Activated CD8-positive, alpha-beta T cell treated with anti-CD3 and anti-CD28 coated beads for 36 hours (primary cell): ENCODE data around the gene RETREG2. TPM values are rescaled to one million over a fixed set of nuclear protein-coding genes. Genes with fewer than 3 reads are reported as not detected.
A peak's percentile ranks its signal among the peaks of the same experiment; 100 is the strongest.

ENCODE experiments used
- ATAC-seq: fragments of 200-7000 bp; cut with Tn5 transposase; one replicate; pipeline ENCODE4 v1.10.0; 2021; ENCODE audit warnings: mild to moderate bottlenecking, moderate library complexity
- CTCF ChIA-PET: fragments of 350-600 bp; sonication (Branson Sonifier 250); formaldehyde crosslinking; loops from one replicate; lab custom pipeline; 2021; ENCODE audit warnings: antibody characterized with exemption; lab: Charles Lee
- POLR2A ChIA-PET: fragments of 350-600 bp; sonication (Branson Sonifier 250); formaldehyde crosslinking; loops from one replicate; lab custom pipeline; 2021; ENCODE audit warnings: antibody characterized with exemption; lab: Charles Lee
- DNase-seq: peaks from one replicate; pipeline ENCODE4 v3.0.0-alpha.2; 2020
- H3K27ac Mint-ChIP-seq: one replicate; pipeline ENCODE4 v1.8.0; 2021; ENCODE audit warnings: mild to moderate bottlenecking, mixed read lengths
- H3K27me3 Mint-ChIP-seq: one replicate; pipeline ENCODE4 v1.8.0; 2021; ENCODE audit warnings: mixed read lengths
- H3K36me3 Mint-ChIP-seq: one replicate; pipeline ENCODE4 v1.8.0; 2021; ENCODE audit warnings: low read depth, mixed read lengths
- H3K4me1 Mint-ChIP-seq: one replicate; pipeline ENCODE4 v1.8.0; 2021; ENCODE audit warnings: low read depth, mixed read lengths
- H3K4me3 Mint-ChIP-seq: one replicate; pipeline ENCODE4 v1.8.0; 2021; ENCODE audit warnings: mild to moderate bottlenecking, moderate library complexity, mixed read lengths
- H3K9me3 Mint-ChIP-seq: one replicate; pipeline ENCODE4 v1.8.0; 2021; ENCODE audit warnings: mixed read lengths
- intact Hi-C: fragments of 100-400 bp; cut with micrococcal nuclease; formaldehyde crosslinking; loops from one replicate; pipeline ENCODE4 v1.10.0; 2022
- total RNA-seq, 2 experiments: library from RNA; stranded (reverse); gene quantifications; one replicate each; pipeline ENCODE4 v1.2.3, GENCODE V29; 2021
- TF ChIP-seq, protein P1 (sequence below): fragments of 200-600 bp; IDR thresholded peaks from one replicate; pipeline ENCODE4 v1.8.0; 2022; ENCODE audit warnings: antibody characterized with exemption, mild to moderate bottlenecking

Gene RETREG2
- total RNA-seq, 2 experiments from 2014 or later, result 63.8 to 67.8 TPM

DNA sequence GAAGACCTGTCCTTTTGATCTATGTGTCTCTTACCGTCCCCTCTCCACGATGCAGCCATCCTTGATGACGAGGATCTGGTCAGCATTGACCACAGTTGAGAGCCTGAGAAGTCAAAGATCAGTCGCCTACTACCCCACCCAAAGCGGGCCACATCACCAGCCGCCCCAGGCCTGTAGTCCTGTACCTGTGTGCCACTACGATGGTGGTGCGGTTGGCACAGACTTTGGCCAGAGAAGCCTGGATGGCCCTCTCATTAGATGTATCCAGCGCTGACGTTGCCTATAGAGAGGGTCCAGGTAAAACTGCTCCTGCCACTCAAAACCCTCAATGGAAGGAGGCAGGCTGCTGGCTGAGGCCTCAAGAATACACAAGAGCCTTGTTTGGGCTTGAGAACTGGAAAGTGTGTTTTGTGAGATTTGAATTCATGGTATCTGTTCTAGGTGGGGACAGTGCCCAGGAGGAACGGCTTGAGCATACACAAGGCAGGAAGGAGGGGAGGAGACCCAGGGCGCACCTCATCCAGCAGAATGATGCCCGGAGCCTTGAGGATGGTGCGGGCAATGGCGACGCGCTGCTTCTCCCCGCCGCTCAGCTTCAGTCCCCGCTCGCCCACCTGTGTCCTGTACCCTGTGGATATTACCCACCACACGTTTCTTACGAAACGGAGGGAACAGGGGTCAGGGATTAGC, 32.3 kb downstream of the RETREG2 start:
- TF ChIP-seq, protein P1, sequence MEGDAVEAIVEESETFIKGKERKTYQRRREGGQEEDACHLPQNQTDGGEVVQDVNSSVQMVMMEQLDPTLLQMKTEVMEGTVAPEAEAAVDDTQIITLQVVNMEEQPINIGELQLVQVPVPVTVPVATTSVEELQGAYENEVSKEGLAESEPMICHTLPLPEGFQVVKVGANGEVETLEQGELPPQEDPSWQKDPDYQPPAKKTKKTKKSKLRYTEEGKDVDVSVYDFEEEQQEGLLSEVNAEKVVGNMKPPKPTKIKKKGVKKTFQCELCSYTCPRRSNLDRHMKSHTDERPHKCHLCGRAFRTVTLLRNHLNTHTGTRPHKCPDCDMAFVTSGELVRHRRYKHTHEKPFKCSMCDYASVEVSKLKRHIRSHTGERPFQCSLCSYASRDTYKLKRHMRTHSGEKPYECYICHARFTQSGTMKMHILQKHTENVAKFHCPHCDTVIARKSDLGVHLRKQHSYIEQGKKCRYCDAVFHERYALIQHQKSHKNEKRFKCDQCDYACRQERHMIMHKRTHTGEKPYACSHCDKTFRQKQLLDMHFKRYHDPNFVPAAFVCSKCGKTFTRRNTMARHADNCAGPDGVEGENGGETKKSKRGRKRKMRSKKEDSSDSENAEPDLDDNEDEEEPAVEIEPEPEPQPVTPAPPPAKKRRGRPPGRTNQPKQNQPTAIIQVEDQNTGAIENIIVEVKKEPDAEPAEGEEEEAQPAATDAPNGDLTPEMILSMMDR, result no peak
- CTCF ChIA-PET, result interaction anchor here (0.9 to 6.7 kb wide), 4 partner anchors 13 to 85 kb away, joined by 3 to 49 read pairs (median 13); partner anchors contain the start of genes NHEJ1 and SLC23A3
- Mint-ChIP-seq H3K4me3 (no peak overlapping the region), H3K9me3 (no peaks in the 10 kb centered on the region), H3K27ac (peak overlapping the region; percentile 70), H3K4me1 (peaks cover 44% of the 10 kb centered on the region), H3K27me3 (no peaks in the 10 kb centered on the region), H3K36me3 (peaks cover 44% of the 10 kb centered on the region)
- DNase-seq (no peak), ATAC-seq (no peak)
- POLR2A ChIA-PET, result interaction anchor here (1.3 to 2.0 kb wide), 4 partner anchors 9 to 50 kb away, joined by 4 to 9 read pairs (median 6); partner anchors contain the start of gene NHEJ1
- intact Hi-C loops, result loop anchor here (5.0 kb wide), 1 partner anchor 48 kb away; the partner anchor contains the start of gene NHEJ1

DNA sequence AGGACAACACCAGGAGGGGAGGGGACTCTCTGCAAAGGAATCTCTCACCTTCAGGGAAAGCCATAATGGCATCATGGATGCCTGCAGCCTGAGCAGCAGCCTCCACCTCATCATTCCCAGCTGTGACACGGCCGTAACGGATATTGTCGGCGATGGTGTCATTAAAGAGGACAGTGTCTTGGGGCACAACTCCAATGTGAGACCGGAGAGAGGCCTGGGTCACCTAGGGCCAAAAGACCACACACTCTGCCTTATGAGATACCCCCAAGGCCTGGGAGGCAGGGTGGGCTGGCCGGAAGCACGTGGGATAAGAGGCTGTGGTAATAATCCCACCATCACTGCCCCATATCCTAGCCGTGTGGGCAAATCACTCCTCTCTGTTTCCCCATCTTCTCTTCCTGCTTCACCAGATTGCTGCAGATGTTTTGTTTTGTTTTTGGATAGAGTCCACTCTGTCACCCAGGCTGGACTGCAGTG, 32.8 kb downstream of the RETREG2 start:
- no peak overlapping the region for H3K4me3 Mint-ChIP-seq
- intact Hi-C loops, result loop anchor here (5.0 kb wide), 1 partner anchor 49 kb away; the partner anchor contains the start of gene NHEJ1
- peak overlapping the region; percentile 64 for H3K27ac Mint-ChIP-seq
- no peaks in the 10 kb centered on the region for H3K27me3 Mint-ChIP-seq
- no peaks in the 10 kb centered on the region for H3K9me3 Mint-ChIP-seq
- H3K4me1 Mint-ChIP-seq, result peaks cover 43% of the 10 kb centered on the region
- CTCF ChIA-PET, result interaction anchor here (0.6 to 6.7 kb wide), 8 partner anchors 8 to 84 kb away, joined by 3 to 49 read pairs (median 4); partner anchors contain the start of genes NHEJ1 and SLC23A3
- POLR2A ChIA-PET, result interaction anchor here (2.0 kb wide), 1 partner anchor 39 kb away, joined by 7 read pairs; no protein-coding TSS in a partner anchor
- ATAC-seq, result no peak
- H3K36me3 Mint-ChIP-seq, result peaks cover 44% of the 10 kb centered on the region
- TF ChIP-seq, protein P1, result no peak
- no peak for DNase-seq

DNA sequence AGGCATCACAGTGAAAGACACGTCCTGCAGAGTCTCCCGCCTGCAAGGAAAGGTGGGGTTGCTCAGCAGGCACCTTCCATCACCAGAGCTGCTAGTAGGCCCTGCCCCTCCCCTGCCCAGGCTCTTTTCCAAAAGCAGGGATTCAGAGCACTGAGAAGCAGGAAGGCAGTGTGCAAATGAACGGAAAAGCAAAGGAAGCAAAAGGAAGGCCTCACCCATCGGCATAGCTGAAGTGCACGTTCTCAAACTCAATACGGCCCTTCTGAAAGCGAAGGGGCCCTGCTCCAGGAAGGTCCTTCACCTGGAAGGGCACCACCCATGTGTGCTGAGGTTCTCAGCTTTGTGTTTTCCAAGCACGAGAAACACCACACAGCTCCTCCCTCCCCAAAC, 34.9 kb downstream of the RETREG2 start:
- H3K27ac Mint-ChIP-seq, result no peak overlapping the region
- ATAC-seq, result no peak
- peaks cover 46% of the 10 kb centered on the region for H3K4me1 Mint-ChIP-seq
- TF ChIP-seq, protein P1, result no peak
- no peaks in the 10 kb centered on the region for H3K9me3 Mint-ChIP-seq
- POLR2A ChIA-PET, result interaction anchor here (1.3 to 1.5 kb wide), 3 partner anchors 9 to 64 kb away, joined by 3 to 4 read pairs (median 3); no protein-coding TSS in a partner anchor
- CTCF ChIA-PET, result interaction anchor here (3.4 to 6.7 kb wide), 3 partner anchors 40 to 82 kb away, joined by 13 to 49 read pairs (median 22); partner anchors contain the start of genes NHEJ1 and SLC23A3
- DNase-seq, result no peak
- peaks cover 48% of the 10 kb centered on the region for H3K36me3 Mint-ChIP-seq
- intact Hi-C loops, result loop anchor here (5.0 kb wide), 1 partner anchor 51 kb away; the partner anchor contains the start of gene NHEJ1
- no peak overlapping the region for H3K4me3 Mint-ChIP-seq
- no peaks in the 10 kb centered on the region for H3K27me3 Mint-ChIP-seq

DNA sequence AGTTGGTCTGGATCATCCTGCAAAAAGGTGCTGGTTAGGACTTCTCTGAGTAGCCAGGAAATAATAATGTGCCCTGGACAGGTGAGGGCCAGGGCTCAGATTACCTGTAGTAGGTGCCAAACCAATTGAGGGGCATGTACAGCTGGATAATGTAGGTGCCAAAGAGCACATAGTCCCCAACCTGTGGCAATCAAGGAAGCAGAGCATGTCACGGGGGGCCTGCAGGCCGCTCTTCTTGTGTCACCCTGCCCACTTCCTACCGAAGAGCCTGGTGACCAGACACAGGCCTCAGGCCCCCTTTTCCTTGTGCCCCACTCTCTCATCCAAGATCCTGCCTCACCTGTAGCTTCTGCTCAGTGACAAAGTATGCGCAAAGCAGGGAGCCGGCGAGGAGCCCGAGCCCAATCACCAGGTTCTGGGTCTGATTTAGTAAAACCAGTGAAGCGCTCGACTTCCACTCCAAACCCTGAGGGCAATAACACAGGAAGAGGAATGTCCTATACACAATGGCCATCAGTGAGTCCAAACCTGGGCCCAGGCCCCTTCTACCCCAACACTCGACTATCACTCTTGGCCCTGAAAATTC, 35.5 kb downstream of the RETREG2 start:
- CTCF ChIA-PET, result interaction anchor here (3.4 to 6.7 kb wide), 3 partner anchors 41 to 82 kb away, joined by 13 to 49 read pairs (median 22); partner anchors contain the start of genes NHEJ1 and SLC23A3
- H3K36me3 Mint-ChIP-seq, result peaks cover 49% of the 10 kb centered on the region
- H3K9me3 Mint-ChIP-seq, result no peaks in the 10 kb centered on the region
- peaks cover 41% of the 10 kb centered on the region for H3K4me1 Mint-ChIP-seq
- TF ChIP-seq, protein P1, result no peak
- no peaks in the 10 kb centered on the region for H3K27me3 Mint-ChIP-seq
- H3K4me3 Mint-ChIP-seq, result no peak overlapping the region
- POLR2A ChIA-PET, result interaction anchor here (1.5 kb wide), 1 partner anchor 13 kb away, joined by 4 read pairs; no protein-coding TSS in a partner anchor
- intact Hi-C loops, result loop anchor here (5.0 kb wide), 1 partner anchor 51 kb away; the partner anchor contains the start of gene NHEJ1
- DNase-seq, result no peak
- ATAC-seq, result no peak
- no peak overlapping the region for H3K27ac Mint-ChIP-seq
